HUES64 (cell line): ENCODE measurements around the gene TJP1.
"Not testable (repeated sequence)": the region's sequence is repeated elsewhere in the genome, so short reads cannot be mapped to it uniquely, and the experiment has no call there.

Experiments used
- H3K27ac ChIP-seq: 2 replicates; pipeline ENCODE4 v1.7.0; 2013; ENCODE audit warnings: low read depth, low read length, inconsistent platforms
- H3K27me3 ChIP-seq: 2 replicates; pipeline ENCODE4 v1.6.1; 2013; ENCODE audit warnings: mild to moderate bottlenecking, low read length; ENCODE audit not compliant: insufficient read depth
- H3K36me3 ChIP-seq: 2 replicates; pipeline ENCODE4 v1.6.1; 2013; ENCODE audit warnings: mild to moderate bottlenecking, low read length; ENCODE audit not compliant: insufficient read depth
- H3K4me1 ChIP-seq: 2 replicates; pipeline ENCODE4 v1.6.1; 2013; ENCODE audit warnings: mild to moderate bottlenecking, low read length, moderate library complexity; ENCODE audit not compliant: insufficient read depth
- H3K4me3 ChIP-seq: 2 replicates; pipeline ENCODE4 v1.5.1; 2013; ENCODE audit warnings: mild to moderate bottlenecking, low read length, moderate library complexity
- H3K9ac ChIP-seq: 2 replicates; pipeline ENCODE4 v1.6.1; 2013; ENCODE audit warnings: mild to moderate bottlenecking, low read depth, low read length
- H3K9me3 ChIP-seq: 2 replicates; pipeline ENCODE4 v1.6.1; 2013; ENCODE audit warnings: low read depth, low read length; ENCODE audit not compliant: insufficient read depth
- WGBS: fragments of 150-250, 120-280 bp; methylation state at CpG from one replicate; pipeline ENCODE4 v1.1.7; 2013; ENCODE audit warnings: missing lambda C conversion rate; 5-methylcytosine and 5-hydroxymethylcytosine counted together

Gene TJP1

GRCh38 chr15:29817455-29817854 lies 4.8 kb downstream of the TJP1 start:
- not testable (repeated sequence) for H3K9ac ChIP-seq, H3K27me3 ChIP-seq, H3K9me3 ChIP-seq, H3K27ac ChIP-seq, H3K4me3 ChIP-seq, H3K36me3 ChIP-seq
- peaks cover 42% of the 10 kb centered on the region for H3K4me1 ChIP-seq
- WGBS: 89% methylated on average over 3 of the region's 3 CpGs

- Histone ChIP-seq H3K36me3 (no peaks in the 10 kb centered on the region), H3K4me1 (peaks cover 47% of the 10 kb centered on the region), H3K9ac (no peak overlapping the region), H3K27ac (no peak overlapping the region), H3K27me3 (no peaks in the 10 kb centered on the region), H3K9me3 (no peaks in the 10 kb centered on the region), H3K4me3 (no peak overlapping the region)
- 84% methylated on average over 2 of the region's 3 CpGs for WGBS
Measured at GRCh38 chr15:29815000-29815710, 7.1 kb downstream of the TJP1 start.

- Histone ChIP-seq H3K9me3 (no peaks in the 10 kb centered on the region), H3K27ac (no peak overlapping the region), H3K4me3 (no peak overlapping the region), H3K4me1 (peaks cover 36% of the 10 kb centered on the region), H3K27me3 (no peaks in the 10 kb centered on the region), H3K9ac (no peak overlapping the region), H3K36me3 (no peaks in the 10 kb centered on the region)
Measured at GRCh38 chr15:29813009-29813408, 9.3 kb downstream of the TJP1 start.

- WGBS: 85% methylated on average over 1 of the region's 2 CpGs
- Histone ChIP-seq H3K4me3 (no peak overlapping the region), H3K27me3 (no peaks in the 10 kb centered on the region), H3K27ac (no peak overlapping the region), H3K9ac (no peak overlapping the region), H3K4me1 (peaks cover 36% of the 10 kb centered on the region), H3K9me3 (no peaks in the 10 kb centered on the region), H3K36me3 (no peaks in the 10 kb centered on the region)
Measured at GRCh38 chr15:29812384-29812694, 9.9 kb downstream of the TJP1 start.

GRCh38 chr15:29811691-29812383 lies 10.4 kb downstream of the TJP1 start:
- 100% methylated on average over 2 of the region's 2 CpGs for WGBS
- Histone ChIP-seq H3K27me3 (no peaks in the 10 kb centered on the region), H3K36me3 (no peaks in the 10 kb centered on the region), H3K9me3 (no peaks in the 10 kb centered on the region), H3K27ac (no peak overlapping the region), H3K4me3 (no peak overlapping the region), H3K4me1 (peaks cover 36% of the 10 kb centered on the region), H3K9ac (no peak overlapping the region)

GRCh38 chr15:29805708-29806104 lies 16.6 kb downstream of the TJP1 start:
- H3K4me3 ChIP-seq: no peak overlapping the region

GRCh38 chr15:29805043-29805707 lies 17.1 kb downstream of the TJP1 start:
- Histone ChIP-seq H3K4me1 (peaks cover 9% of the 10 kb centered on the region; the same call in 1 of the 2 replicates), H3K4me3 (no peak overlapping the region), H3K36me3 (0 out of 2 replicates have a peak, but pooled peaks cover under 1% of the 10 kb centered on the region), H3K9me3 (no peaks in the 10 kb centered on the region), H3K27ac (no peak overlapping the region), H3K27me3 (no peaks in the 10 kb centered on the region), H3K9ac (no peak overlapping the region)
- WGBS: 95% methylated on average over 1 of the region's 1 CpG

More at GRCh38 chr15:29805708-29806104, 16.6 kb downstream of the TJP1 start:
- no peak overlapping the region for H3K27ac ChIP-seq
- H3K27me3 ChIP-seq: no peaks in the 10 kb centered on the region
- H3K9me3 ChIP-seq: no peaks in the 10 kb centered on the region
- no peak overlapping the region for H3K9ac ChIP-seq
- WGBS: 92% methylated on average over 4 of the region's 4 CpGs
- H3K4me1 ChIP-seq: peaks cover 9% of the 10 kb centered on the region; the same call in 1 of the 2 replicates
- no peaks in the 10 kb centered on the region for H3K36me3 ChIP-seq

GRCh38 chr15:29802411-29802810 lies 19.9 kb downstream of the TJP1 start:
- peaks cover 9% of the 10 kb centered on the region; the same call in 1 of the 2 replicates for H3K4me1 ChIP-seq
- no peak overlapping the region for H3K4me3 ChIP-seq
- no peak overlapping the region for H3K9ac ChIP-seq
- H3K27me3 ChIP-seq: no peaks in the 10 kb centered on the region
- peaks cover 24% of the 10 kb centered on the region for H3K36me3 ChIP-seq
- no peak overlapping the region for H3K27ac ChIP-seq
- 69% methylated on average over 1 of the region's 1 CpG for WGBS
- H3K9me3 ChIP-seq: no peaks in the 10 kb centered on the region

GRCh38 chr15:29800491-29801366 lies 21.5 kb downstream of the TJP1 start:
- H3K9ac ChIP-seq: no peak overlapping the region
- H3K9me3 ChIP-seq: no peaks in the 10 kb centered on the region; the same call in 1 of the 2 replicates
- no peak overlapping the region for H3K4me3 ChIP-seq
- peaks cover 32% of the 10 kb centered on the region for H3K36me3 ChIP-seq
- no peaks in the 10 kb centered on the region for H3K27me3 ChIP-seq
- peaks cover 9% of the 10 kb centered on the region; the same call in 1 of the 2 replicates for H3K4me1 ChIP-seq
- WGBS: 93% methylated on average over 7 of the region's 7 CpGs
- no peak overlapping the region for H3K27ac ChIP-seq

- 97% methylated on average over 3 of the region's 3 CpGs for WGBS
- no peak overlapping the region for H3K4me3 ChIP-seq
- H3K27ac ChIP-seq: no peak overlapping the region
- peaks cover 32% of the 10 kb centered on the region for H3K36me3 ChIP-seq
- no peaks in the 10 kb centered on the region for H3K27me3 ChIP-seq
- no peaks in the 10 kb centered on the region; the same call in 1 of the 2 replicates for H3K9me3 ChIP-seq
- no peak overlapping the region for H3K9ac ChIP-seq
- H3K4me1 ChIP-seq: peaks cover 5% of the 10 kb centered on the region; the same call in 1 of the 2 replicates
Measured at GRCh38 chr15:29799859-29800258, 22.4 kb downstream of the TJP1 start.
